HuH-7 (cell line): ENCODE results near the gene DGKG.
A peak's percentile ranks its signal among the peaks of the same experiment; 100 is the strongest.

Experiments
- DNase-seq: peaks from one replicate; pipeline ENCODE4 v3.0.0; 2011; ENCODE audit warnings: low spot score

DGKG gene

DNA sequence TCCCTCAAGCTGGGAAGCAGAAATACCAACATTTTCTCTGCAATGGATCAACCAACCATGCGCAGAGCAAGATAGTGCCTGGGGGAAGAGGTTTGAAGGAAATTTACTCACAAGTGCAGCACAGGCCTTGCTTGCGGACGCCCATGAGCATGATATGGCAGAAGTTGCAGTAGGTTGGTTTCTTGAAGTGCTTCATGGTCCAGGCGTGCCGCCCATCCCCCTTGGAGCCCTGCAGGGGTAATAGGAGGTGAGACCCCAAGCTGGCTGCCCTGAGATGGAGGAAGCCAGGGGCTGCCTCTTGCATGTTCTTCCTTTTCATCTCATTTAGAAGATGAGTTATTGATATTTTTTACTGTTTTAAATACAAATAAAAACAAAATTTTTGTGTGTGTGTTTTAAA, 86.6 kb downstream of the DGKG start:
- DNase-seq: no peak

DNA sequence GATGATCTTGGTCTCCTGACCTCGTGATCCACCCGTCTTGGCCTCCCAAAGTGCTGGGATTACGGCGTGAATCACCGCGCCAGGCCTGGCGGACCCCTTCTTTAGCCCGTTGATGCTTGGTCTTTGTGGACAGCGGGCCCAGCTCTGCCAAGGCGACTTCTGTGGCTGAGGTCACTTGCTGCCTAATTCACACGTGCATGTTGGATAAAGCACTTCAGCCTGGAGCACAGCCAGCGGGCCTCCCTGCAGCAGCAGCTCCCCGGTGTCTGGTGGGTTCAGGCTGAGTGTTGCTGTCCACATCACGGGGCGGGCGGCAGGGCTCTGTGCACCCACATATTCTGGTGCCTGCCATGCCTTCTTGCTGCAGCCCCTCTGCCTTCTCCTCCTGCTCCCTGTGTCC, 88.4 kb downstream of the DGKG start:
- DNase-seq: no peak

DNA sequence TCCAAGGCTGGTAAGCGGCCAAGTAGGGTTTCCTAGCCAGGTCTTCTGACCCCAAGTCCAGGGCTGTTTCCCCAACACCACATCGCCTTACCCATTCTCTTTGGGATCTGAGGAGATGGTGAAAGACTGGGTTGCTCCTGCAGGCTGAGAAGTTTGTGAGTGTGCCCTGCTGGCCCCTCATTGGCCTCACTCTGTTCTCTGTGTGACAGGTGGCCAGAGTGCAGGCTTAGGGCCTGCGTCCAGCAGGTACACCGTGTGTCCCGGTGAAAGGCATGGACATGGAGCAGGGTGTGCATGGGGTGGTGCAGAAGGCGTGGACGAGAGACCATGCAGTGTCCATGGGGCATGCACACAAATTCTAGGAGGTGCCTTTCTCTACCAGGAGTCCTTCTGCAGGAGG, 91.3 kb downstream of the DGKG start:
- no peak for DNase-seq

DNA sequence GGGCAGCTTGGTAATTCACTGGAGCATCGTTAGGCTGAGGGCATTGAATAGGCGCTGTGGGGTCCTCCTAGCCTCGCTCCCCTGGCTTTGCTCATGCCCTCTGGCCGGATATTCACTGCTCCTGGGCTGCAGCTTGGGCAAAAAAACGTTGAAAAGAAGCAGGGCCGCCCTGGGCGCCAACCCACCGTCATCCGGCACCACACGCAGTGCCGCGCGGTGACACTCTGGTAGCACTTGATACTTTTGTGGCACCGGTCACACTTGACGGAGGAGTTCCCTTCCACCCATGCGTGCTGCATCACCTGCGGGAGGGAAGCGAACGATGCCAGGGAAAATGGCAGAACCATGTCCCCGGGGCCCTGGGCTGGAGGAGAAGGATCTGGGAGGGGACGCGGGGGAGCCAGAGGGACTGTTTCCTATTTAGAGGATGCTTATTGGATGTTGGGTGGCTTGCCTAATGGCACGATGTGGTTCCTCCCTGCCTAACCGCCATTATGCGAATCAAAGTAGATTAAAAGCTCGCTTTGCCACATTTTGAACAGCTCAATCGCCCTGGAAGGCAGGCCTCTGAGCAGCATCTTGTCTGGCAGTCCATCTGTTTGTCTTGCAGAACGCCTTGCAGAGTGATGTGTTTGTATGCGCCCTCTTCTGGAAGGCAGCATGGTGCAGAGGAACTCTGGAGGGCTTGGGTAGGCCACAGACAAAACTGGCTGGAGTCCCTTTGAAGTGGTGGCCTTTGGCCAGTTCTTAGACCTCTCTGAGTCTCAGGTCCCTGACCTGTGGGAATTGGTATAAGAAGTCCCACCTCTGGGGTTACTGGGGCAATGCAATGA, 93.2 kb downstream of the DGKG start:
- DNase-seq: peak; percentile 40

DNA sequence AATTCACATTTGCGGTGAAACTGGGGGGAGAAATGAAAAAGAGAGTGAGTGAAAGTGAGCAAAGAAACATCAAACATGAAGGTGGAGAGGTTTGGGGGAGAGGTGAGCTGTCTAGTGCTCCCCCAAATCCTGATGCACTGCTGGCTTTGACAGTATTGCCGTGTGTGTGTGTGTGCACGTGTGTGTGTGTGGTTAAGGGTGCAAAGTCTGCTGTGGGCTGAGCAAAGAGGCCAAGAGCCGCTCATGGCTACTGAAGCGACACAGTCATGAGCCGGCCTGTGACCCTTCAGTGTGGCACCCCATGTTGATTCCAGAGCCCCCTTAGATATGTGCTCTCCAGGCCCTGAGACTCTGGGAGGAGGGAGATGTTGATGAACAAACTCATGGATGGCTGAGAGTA, 94.3 kb downstream of the DGKG start:
- no peak for DNase-seq

DNA sequence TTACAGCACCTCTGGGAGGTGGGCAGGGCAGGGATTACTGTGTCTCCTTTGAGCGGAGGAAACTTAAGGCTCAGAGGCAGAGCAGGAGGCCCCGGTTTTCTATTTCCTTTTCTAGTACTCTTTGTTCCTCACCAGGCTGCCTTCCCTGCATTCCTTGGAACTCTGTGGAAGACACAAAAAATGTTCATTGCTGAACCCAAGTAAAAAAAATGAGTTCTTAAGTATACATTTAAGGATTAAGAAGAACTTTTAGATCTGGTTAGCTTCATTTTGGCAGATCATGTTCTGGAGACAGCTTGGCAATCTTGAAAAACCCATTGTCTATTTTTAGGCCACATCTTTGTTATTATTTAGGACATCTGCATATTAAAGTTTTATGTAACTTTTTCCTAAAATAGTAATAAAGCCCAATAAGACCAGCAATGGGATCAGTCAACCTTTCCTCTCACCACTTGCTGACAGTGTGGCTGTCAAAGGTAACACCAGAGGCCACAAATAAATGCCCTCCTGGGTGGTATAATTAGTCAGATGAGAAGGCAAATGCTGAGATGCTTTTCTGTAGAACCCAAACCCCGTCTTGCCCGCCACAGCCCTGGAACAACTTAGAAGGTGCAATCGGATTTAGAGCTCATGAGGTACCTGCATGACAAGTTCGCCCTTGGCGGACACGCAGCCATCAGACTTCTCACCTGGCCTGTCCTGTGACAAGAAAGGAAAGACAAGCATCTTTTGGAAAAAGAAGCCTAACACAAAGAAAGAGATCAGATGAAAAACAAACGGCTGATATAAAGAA, 97.2 kb downstream of the DGKG start:
- DNase-seq: no peak

DNA sequence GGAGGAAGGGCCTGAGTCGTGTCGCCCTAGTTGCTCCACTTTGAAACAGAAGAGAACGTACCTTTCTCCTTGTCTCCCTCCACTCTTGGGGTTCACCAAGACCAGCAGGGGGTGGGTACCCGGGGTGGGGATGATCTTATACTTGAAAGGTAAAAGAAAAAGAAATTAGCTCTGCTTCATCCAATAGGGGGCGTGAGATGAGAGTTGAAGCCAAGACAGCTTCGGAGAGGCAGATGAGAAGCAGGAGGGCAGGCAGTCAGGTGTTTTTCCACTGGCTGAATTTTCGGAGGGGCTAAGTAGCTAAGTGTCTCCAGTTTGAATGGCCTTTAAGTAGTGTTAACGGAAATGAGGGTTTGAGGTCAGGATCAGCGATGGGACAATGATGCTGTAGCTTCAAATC, 100.4 kb downstream of the DGKG start:
- peak; percentile 43 for DNase-seq

DNA sequence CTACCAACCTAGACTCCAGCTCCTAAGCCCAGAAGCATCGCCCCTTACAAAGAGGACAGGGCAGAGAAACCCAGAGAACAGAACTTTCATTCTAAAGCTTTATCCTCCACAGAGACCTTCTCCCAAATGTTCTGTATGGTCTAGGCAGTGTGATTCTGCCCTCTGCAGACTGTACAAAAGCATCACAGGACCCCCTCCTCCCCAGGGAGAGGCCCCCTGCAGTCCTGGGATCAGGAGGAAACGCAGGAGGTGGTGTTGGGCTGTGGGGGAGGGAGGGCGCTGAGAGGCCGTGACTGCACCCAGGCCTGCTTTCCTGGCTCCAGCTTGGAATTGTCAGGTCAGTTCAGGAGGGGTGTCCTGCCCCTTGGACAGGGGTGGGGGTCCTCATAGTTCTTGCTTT, 101.3 kb downstream of the DGKG start:
- DNase-seq: no peak

DNA sequence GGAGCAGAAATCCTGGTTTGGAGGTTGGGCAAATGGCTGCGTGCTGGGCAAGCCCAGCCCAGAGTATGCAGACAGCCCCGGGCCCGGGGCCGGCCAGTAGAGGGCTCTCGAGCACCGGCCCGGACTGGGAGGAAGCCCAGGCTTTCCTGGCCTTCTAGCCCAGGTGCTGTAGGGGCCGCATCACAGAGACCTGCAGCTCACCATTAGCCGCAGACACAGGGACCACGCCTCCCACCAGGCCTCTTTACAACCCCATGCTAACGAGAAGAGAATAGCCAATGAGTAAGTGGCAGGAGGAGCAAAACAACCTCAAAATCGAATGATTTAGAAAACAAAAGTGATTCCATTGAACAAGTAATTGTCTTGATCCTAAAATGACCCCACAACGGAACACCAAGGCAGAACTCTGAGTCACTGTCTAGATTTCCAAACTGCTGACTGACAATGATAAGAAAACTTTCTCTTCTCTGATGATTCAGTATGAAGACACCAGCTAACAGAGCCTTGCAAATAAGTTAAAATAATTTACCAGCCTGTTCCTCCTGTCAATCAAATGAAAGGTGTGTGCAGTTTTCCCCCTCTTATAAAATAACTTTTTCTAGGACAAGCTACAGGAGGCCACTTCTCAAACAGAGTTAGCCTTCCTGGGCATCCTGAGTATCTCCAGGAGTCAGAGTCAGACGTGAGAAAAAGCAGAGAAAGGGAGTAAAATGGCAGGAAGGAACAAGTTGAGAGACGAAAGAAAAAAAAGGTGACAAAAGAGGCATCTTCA, 102.2 kb downstream of the DGKG start:
- DNase-seq: peak; percentile 90

DNA sequence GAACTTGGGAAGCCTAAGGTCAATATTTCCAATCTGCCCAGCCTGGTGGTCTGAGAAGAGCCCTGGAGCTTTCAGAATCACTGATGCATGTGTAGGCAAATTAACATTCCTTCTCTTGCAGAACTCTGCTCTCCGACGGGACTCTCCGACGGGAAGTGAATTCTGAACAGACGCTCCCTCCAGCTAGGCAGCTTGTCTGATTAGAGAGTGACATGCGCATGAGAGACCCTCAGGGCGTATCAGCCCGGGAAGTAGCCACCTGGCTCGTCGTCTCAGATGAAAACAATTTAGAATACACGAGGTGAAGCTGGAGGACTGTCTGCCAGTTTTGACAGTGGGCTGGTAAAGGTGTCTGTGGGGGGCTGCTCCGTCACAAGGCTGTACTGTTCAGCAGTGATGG, 103.1 kb downstream of the DGKG start:
- no peak for DNase-seq

DNA sequence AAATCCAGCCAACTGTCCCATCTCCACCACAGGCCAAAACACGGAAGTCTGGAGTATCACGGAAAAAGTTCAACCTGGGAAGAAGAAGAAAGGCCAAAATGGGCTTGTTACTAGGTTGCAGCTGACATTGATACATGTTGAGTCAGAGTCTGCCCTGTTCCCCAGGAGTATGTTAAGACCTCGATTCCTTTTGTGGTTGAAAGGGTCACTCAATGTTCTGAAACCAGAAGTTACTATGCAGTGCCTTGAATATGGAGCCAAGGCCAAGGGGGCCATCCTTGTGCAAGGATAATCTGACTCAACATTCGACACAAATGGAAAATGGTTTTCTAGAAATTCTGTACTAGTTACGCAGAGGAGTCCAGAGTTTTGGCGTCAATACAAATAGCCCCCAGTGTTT, 104.2 kb downstream of the DGKG start:
- no peak for DNase-seq

DNA sequence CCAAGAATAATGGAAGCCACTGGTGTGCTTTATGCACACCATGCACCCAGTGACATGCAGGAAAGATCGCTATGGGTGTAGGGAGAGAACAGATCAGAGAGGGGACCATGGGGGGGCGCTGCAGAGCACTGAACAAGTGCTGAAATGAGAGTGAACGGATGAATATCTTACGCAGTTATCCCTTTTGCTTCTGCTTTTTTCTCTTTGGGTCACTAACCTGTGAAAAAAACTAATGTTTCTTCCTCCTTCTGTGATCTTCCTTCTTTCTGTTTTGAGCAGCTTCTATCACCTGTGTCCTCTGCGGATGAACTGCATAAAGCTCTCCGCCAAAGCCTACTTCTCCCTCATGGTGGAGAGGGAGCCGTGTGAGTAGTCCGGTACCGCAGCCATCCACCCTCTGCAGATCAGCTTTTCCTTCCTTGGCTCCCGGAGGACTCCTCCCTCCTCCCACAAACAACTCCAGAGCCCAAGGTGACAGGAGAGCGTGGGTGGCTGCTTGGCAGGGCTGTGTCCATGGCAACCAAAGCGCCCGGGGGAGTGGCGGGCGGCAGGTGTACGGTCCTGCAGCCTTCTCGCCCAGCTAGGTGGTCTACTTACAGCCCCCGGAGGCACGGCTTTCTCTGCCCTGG, 106.2 kb downstream of the DGKG start:
- peak; percentile 47 for DNase-seq

DNA sequence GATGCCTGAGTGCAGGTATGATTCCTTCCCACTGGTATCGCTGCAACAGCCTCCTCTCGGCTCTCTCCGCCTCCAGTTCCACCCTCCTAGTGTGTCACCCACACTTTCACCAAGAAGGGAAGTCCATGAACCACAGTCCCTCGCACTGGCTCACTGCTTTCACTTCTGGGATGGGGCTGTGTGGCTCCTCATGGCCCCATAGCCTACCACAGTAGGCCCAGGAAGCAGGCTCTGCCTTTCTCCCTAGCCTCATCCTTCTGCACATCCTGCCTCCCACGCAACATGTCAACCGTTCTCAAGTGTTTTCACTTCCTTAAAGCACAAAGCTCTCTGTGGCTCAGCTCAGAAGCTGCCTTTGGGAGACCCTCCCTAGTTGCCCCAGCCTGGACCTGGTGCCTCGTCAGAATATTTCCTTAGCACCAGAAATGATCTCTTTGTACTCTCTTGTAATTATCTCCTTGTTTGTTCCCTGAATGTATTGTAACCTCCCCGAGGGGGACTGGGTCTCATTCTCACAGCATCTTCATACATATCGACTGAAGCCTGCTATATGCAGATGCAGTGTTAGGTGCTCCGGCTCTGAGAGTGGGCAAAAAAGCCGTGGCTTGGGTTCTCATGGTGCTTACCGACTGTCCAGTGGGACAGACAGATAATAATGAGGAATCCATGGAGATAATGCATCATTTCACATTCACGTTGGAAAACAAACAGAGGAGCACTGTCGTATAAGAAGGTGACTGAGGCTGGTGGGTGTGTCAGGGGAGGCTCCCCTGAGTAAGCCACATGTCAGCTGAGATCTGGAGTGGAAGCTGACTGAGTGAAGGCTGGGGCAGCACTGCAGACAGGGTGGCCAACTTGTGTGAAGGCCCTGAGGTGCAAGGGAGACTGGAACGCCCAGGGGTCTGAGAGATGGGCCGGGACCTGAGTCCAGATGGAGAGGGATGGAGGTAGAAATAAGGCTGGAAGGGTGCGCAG, 107.1 kb downstream of the DGKG start:
- no peak for DNase-seq

DNA sequence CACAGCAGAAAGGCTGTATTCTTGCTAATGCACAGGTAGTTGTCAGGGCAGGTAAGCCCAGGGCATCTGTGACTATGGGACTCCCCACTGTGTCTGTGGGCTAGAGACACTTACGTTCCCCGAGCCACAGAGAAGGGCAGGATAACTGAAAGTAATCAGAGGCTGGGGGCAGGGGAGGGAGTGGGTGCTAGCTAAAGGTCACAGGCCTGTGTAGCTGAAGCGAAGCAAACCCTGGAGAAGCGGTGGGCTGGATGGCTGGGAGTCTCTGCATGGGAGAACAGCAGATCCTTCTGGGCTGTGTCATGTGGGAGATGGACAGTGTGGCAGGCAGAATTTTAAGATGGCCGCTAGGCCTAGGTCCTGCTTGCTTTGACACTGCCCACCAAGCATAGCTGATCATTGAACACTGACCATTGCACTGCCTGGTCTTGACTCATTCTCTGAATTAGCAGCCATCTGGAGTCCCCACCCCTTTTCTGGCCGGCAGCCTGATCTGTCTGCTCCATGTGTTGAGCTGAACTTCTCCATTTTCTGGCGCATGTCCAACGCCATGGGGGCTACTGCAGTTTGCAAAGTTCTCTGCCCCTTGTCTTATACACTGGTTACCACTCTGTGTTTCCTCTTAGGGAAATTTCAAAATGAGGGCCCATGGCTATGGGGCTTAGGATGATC, 110.0 kb downstream of the DGKG start:
- DNase-seq: no peak

DNA sequence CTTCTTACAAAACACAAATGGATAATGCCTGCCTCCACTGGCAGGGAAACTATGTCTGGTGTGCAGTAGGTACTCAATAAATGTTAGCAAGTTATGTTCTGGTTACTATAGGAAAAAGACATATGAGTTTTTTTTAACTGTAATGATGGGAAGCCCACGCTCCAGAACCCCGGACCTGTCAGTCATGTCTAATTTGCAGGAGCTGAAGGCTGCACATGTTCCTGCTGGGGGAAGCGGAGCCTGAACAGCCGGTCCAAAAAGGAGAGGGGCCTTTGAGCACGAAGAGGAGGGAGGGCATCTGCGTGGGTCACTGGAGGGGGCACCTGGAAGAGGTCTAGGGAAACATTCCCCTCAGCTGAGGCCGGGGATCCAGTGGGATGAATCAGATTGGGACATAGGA, 113.2 kb downstream of the DGKG start:
- DNase-seq: no peak

DNA sequence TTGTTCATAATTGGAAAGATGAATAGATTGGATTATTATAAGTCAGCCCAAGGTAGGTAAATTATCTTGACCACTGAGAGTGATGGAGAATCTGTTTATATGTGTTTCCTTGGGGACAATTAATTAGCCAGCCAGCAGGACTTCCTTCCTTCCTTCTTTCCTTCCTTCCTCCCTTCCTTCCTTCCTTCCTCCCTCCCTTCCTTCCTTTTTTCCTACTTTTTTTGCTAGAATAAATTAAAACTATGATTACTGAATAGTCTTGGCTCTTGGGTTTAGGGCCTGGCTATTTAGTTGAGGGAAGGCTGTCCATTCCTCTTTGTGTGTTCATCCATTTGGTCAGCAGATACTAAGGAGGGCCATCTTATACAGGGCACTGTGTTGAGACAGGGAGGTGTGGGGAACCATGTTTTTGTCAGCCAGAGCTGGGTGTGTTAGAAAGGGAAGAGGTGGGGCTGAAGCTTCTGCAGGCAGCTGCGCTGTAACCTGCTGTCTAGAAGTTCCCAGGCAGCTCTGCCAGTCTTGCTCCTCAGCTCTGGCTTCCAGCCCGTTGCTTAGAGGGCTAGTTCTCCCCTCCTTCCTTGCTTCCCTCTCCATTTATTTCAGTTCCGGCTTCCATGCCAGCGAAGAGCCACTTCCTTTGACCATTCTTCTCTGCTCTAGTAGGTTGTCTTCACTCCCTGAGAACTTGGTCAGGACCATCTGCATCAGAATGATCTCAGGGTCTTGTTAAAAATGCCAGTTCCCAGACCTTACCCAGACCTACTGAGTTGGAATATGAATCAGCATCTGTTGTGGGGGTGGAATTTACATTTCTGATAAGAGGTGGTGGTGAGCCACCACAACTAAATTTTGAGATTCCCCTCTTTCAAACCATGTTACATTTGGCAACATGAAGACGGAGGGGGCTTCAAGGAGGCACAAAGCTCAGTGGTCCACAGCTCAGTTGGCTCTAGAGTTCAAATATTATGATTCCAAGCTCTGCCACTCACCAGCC, 113.9 kb downstream of the DGKG start:
- DNase-seq: no peak

DNA sequence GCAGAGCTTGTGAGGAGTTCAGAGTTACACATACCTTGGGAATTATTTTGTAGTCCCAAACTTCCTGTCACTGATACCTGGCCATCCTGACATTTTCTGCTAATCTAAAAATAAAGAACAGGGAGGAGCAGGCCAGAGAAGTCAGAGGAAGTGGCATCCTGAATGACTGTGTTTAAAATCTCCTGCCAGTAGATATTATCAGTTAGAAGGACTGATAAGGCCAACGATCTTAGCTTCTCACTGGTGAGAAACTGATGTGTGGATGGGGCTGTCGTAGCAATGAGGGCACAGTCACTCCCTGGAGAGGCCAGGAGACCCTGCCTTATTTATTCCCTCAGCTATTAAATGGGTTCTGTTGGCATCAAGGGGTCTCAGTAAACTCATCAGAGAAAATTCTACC, 115.1 kb downstream of the DGKG start:
- no peak for DNase-seq

DNA sequence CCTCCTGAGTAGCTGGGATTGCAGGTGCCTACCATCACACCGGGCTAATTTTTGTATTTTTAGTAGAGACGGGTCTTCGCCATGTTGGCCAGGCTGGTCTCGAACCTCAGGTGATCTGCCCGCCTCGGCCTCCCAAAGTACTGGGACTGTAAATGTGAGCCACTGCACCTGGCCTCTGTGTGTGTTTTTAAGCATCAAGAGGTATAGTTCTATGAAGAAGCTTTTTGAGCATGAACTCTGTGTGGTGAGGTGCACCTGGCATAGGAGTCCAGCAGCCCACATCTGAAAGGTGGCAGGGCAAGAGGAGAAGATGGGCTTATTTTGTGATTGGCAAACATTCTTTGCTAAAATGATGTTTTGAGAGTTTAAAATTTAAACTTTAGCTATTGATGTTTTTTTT, 118.0 kb downstream of the DGKG start:
- DNase-seq: no peak
